Activated T-cell treated with anti-CD3 and anti-CD28 coated beads, Interleukin-2, amount 50 U/mL, for 72 hours (primary cell): ENCODE measurements around the gene NDUFB1. TPM values are rescaled to one million over a fixed set of nuclear protein-coding genes. Genes with fewer than 3 reads are reported as not detected.

ENCODE experiments used
- total RNA-seq, 2 donors: library from RNA; stranded (reverse); gene quantifications; one replicate each; pipeline ENCODE4 v1.2.3, GENCODE V29; 2022

The NDUFB1 gene
- total RNA-seq, 2 donors from 2014 or later: 73.7 to 76.1 TPM

Other genes starting within 250 kb of the NDUFB1 start
- 1 to 10 TPM; 3.0 to 5.6 TPM for gene FBLN5, start 174.0 kb downstream of the NDUFB1 start, total RNA-seq
- gene TRIP11, start 81.6 kb downstream of the NDUFB1 start, total RNA-seq: 10 to 100 TPM; 39.0 to 47.2 TPM
- 10 to 100 TPM; 29.7 to 35.2 TPM for gene ATXN3, start 15.1 kb downstream of the NDUFB1 start, total RNA-seq
- 10 to 100 TPM; 72.1 to 81.7 TPM for gene CPSF2, start 263 bp upstream of the NDUFB1 start, total RNA-seq
- not detected for gene SLC24A4, start 201.5 kb upstream of the NDUFB1 start, total RNA-seq